Stimulated activated CD8-positive, alpha-beta memory T cell treated with anti-CD3 and anti-CD28 coated beads, Interleukin-15, amount 100 ng/mL, for 1 hour (primary cell): ENCODE measurements around the gene BCAR3.
"Not testable (repeated sequence)": the region's sequence is repeated elsewhere in the genome, so short reads cannot be mapped to it uniquely, and the experiment has no call there.

Experiments used
- DNase-seq: peaks from one replicate; pipeline ENCODE4 v3.0.0-alpha.2; 2020; ENCODE audit warnings: low read depth

The BCAR3 gene

GRCh38 chr1:93669369-93669768 lies 12.3 kb downstream of the BCAR3 start:
- DNase-seq, result no peak

- DNase-seq, result no peak
These were observed 12.7 kb downstream of the BCAR3 start for GRCh38 chr1:93668951-93669350.

- DNase-seq, result no peak
These were observed 13.5 kb downstream of the BCAR3 start for GRCh38 chr1:93668121-93668520.

GRCh38 chr1:93667642-93668041 lies 14.0 kb downstream of the BCAR3 start:
- no peak for DNase-seq

- no peak for DNase-seq
These were observed 14.8 kb downstream of the BCAR3 start for GRCh38 chr1:93666613-93667384.

- no peak for DNase-seq
These were observed 16.6 kb downstream of the BCAR3 start for GRCh38 chr1:93665015-93665414.

DNA sequence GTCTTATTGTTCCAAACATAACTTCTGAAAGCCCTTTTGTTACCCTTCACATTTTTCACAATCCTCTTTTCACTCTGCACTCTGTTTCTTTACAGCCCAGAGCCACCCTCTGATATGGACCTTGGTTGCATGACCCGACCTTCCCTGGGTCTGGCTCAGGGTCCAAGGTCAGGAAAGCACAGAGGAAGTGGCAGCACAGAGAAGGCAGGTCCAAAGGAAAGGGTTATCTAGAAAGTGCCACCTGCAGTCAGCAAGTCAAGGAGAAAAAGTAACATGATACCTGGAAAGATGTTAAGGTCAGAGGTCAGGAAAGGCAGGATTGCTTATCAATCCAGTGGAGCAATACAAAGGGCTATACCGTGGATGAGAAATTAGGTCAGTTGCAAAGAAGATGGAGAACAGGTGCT lies 18.4 kb downstream of the BCAR3 start:
- DNase-seq, result no peak

GRCh38 chr1:93662481-93663207 lies 19.0 kb downstream of the BCAR3 start:
- no peak for DNase-seq

DNA sequence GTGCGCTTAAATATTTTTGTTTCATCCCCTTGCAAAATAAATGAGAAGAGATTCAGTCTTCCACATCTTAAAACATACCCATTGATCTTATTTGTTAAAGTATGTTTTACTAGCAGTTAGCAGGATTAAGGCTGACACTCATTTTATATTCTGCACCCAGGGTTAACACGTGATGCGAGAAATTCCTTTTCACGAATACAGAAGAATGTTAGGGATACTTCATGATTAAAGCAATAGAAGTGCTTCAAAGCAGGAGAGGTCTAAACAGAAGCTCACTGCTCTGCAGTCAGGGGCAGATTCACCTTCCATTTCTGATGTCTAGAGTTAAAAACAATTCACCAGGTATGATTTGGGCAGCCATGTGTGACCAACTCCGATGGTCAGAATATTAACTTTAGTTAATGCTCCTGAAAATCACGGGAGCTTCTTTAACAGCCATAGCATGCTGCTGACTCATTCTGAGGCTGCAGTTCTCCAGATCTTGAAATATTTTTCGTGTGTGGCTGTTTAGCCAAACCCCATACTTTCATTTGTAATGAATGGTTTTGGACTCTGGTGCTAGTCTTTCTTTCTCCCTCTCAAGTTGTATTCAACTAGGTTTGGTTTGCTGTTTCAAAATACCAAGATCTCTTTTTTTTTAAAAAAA lies 19.7 kb downstream of the BCAR3 start:
- DNase-seq, result no peak

- DNase-seq, result not testable (repeated sequence)
These were observed 20.3 kb downstream of the BCAR3 start for GRCh38 chr1:93661341-93661740.

DNA sequence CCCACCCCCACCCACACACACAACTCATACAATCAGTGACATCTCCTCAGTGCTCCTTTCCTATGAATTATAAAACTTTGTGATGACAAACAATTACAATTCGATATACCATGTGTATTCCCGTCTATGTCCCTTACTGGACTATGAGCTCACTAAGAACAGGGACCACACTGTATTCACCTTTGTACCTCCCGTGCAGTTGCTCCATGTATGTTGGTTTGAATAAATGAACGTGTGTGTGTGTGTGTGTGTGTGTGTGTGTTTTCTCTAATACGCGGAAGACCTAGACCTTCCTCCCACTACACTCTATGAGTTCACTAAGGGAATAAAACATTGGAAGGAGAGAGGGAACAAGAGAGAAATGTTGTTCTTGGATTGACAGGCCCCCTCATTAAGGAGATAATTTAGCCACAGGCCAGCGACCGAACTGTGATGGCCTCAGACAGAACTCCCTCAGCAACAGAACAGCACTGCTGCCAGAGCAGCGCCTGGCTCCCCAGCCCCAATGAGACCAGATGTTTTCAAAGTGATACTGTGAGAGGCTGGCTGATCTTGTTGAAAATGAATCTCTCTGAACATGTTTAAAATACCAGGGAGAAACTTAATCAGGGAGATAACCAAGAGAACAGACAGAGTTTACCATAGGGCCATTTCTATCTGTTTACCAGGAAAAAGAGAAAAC lies 21.7 kb downstream of the BCAR3 start:
- DNase-seq, result no peak

DNA sequence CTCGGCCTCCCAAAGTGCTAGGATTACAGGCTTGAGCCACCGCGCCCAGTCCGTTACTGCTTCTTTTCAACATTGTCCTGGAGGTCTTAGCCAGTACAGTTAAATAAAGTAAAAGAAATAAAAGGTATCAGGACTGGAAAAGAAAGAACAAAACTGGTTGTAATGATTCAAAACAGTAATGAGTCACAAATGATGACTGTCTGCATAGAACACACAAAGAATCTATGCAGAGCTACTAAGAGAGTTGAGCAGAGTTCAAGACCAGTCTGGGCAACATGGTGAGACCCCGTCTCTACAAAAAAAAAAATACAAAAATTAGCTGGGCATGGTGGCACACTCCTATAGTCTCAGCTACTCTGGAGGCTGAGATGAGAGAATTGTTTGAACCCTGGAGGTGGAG lies 23.4 kb downstream of the BCAR3 start:
- DNase-seq, result no peak

GRCh38 chr1:93656491-93656890 lies 25.1 kb downstream of the BCAR3 start:
- no peak for DNase-seq

DNA sequence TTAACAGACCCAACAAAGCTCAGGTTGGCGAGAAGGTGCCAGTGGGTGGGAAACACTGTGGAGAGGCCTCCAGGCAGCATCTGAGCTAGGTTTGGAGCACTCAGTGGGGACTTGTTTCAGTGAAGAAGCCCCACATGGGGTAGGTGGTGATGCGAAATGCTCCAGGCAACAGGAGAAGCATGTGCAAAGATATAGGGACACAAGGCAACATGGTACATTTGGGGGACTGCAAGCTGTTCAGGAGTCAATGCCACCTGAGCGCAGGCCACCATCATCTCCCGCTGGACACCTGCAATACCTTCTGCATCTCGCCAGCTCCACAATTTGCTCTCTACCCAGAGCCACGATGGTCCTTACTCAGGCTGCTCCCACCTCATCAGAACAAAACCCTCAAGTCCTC lies 28.0 kb downstream of the BCAR3 start:
- no peak for DNase-seq

DNA sequence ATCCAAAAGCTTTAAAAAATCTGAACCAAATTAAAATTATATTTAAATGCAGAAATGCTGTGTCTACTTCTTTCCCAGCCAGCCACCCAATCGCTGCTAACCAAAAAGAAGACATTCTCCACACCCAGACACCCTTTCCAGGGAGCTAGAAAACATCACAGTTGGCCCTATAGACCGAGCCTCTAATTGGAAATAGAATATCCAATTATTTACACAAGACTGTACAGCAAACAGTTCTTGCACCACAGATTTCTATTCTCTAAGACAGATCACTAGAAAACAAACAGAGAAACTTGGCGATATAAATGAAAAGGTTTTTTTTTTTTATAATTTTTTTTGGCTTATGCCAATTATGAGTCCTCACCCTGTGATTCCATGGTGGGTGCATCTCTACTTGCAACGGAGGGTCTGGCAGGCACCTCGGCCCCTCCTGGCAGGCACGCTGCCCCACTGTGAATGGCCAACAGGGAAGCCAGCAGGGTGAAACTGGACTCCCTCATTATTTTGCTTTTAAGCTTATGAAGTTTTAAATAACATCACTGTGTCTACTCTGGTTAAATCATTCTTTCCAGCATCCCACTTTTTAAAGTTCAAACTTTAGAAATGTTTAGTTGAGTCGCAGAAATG lies 29.2 kb downstream of the BCAR3 start:
- no peak for DNase-seq

GRCh38 chr1:93651695-93652094 lies 29.9 kb downstream of the BCAR3 start:
- DNase-seq, result no peak

GRCh38 chr1:93650159-93650558 lies 31.5 kb downstream of the BCAR3 start:
- DNase-seq, result not testable (repeated sequence)

DNA sequence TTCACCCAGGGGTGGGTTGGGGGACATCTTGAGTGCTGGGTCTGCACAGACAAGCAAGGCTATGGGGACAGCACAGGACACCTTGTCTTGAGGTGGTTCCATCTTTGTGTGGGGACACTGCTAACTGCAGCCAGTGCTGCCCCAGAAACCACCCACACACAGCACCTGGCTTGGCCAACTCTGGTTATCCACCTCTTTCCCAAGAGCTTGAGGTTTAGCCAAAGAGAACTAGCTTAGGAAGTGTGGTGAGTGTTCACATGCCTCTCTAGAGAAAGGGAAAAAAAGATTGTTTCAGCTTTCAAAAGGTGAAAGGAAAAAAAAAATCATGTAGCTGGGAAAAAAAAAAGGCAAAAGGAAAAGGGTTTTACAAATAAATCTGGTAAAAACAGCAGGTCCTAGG lies 32.4 kb downstream of the BCAR3 start:
- DNase-seq, result no peak

GRCh38 chr1:93648656-93649055 lies 33.0 kb downstream of the BCAR3 start:
- no peak for DNase-seq

- no peak for DNase-seq
These were observed 40.1 kb downstream of the BCAR3 start for GRCh38 chr1:93641527-93641926.

DNA sequence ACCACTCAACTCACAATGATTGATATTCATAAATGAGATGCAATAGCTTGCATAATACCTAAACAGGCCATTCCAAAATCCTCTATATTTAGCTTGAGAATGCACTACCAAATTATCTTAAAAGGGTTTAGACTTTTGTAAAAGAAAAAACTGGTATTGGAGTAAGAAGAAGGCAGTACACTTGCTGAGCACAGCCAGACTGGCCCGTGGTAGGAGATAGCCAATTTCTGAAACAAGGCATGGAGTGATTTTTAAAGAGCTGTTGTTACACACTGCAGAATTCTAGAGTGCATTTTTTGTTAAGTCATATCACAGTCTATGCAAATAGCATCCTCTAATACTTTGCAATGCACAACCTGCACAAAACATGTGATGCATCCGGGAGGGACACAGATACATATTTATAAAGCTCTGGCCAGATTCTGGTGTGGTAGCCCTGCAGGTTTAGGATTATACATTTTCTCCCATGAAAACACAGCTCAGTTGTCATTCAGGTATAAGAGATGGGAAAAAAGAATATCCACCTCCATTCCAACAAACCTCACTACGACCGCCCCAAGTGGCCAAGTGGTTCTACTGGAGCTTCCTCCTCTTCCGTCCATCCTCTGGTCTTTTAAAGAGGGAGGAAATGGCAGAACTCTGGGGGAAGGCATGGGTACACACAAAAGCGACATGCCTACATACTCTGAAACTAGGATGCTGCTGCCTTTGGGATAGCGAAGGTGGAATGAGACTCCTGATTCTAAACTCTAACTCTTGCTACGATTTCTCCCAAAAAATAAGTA lies 40.8 kb downstream of the BCAR3 start:
- no peak for DNase-seq
